Brain microvascular endothelial cell (primary cell): ENCODE measurements around the gene WRAP73.

Experiments
- DNase-seq: peaks from one replicate; pipeline ENCODE4 v3.0.0-alpha.2; 2020
- H3K27ac ChIP-seq: fragments of 250-450 bp; sonication (Bioruptor Pico); 2 replicates; pipeline ENCODE4 v1.5.1; 2020; ENCODE audit warnings: mild to moderate bottlenecking, moderate library complexity
- H3K27me3 ChIP-seq: fragments of 250-450 bp; sonication (Bioruptor Pico); replicated peaks from 2 replicates; pipeline ENCODE4 v1.5.1; 2020; ENCODE audit warnings: mild to moderate bottlenecking
- H3K36me3 ChIP-seq: fragments of 250-450 bp; sonication (Bioruptor Pico); replicated peaks from 2 replicates; pipeline ENCODE4 v1.5.1; 2020; ENCODE audit warnings: mild to moderate bottlenecking
- H3K4me3 ChIP-seq: 2 replicates; pipeline ENCODE4 v1.5.1; 2011; ENCODE audit warnings: low read depth, mild to moderate bottlenecking, control low read depth, low read length, moderate library complexity
- in situ Hi-C: cut with HindIII; loops from 2 replicates; pipeline ENCODE4 v1.10.0; 2017; ENCODE audit warnings: low sequenced_read_pairs, low pct_ligation_motif_present
- TF ChIP-seq, protein P1 (sequence below): IDR thresholded peaks from 2 replicates; pipeline ENCODE4 v1.5.1; 2011; ENCODE audit warnings: low read depth, mild to moderate bottlenecking, moderate library complexity, low read length, control low read depth, inconsistent platforms; ENCODE audit errors: missing control alignments

Gene WRAP73

DNA sequence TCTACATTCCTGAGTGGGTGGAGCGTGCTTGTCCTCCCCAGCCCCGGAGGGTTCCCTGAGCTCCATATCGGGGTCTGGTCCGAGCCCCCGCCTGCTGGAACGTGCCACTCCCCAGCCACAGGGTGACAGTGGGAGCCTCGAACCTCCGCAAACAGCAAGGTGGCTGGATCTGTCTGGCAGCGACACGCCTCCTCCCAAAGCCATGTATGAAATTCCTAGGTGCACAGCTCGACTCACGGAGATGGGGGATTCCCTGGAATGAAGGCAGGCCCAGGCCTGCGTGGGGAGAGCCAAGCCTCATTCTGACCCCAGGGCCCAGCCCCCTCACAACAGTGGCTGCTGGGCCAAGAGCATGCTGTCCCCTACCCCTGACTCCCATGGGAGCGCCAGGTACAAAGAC lies 35.3 kb upstream of the WRAP73 start:
- no peak for DNase-seq
- Histone ChIP-seq H3K36me3 (no peaks in the 10 kb centered on the region), H3K27me3 (no peaks in the 10 kb centered on the region), H3K27ac (no peak overlapping the region), H3K4me3 (no peak overlapping the region)
- TF ChIP-seq, protein P1, sequence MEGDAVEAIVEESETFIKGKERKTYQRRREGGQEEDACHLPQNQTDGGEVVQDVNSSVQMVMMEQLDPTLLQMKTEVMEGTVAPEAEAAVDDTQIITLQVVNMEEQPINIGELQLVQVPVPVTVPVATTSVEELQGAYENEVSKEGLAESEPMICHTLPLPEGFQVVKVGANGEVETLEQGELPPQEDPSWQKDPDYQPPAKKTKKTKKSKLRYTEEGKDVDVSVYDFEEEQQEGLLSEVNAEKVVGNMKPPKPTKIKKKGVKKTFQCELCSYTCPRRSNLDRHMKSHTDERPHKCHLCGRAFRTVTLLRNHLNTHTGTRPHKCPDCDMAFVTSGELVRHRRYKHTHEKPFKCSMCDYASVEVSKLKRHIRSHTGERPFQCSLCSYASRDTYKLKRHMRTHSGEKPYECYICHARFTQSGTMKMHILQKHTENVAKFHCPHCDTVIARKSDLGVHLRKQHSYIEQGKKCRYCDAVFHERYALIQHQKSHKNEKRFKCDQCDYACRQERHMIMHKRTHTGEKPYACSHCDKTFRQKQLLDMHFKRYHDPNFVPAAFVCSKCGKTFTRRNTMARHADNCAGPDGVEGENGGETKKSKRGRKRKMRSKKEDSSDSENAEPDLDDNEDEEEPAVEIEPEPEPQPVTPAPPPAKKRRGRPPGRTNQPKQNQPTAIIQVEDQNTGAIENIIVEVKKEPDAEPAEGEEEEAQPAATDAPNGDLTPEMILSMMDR = no peak
- in situ Hi-C loops = no loop called here

DNA sequence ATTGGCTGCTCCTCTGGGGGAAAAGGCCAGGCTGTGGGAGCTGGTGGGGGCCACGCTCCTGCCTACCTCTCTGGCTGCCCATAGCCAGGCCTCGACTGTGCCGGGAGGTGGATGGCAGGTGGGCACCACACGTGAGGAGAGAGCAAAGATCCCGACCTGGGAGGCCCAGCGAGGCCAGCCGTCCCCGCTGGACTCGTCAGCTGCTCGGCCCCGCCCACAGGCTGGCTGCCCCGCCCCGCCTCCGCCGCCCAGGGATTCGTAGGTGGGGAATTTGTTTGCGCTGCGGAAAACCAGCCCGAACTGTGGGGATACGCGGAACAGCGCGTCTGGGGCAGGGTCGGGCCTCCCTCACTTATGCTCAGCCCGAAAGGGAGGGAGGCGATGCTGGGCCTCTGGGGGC lies 34.1 kb upstream of the WRAP73 start:
- Histone ChIP-seq H3K36me3 (no peaks in the 10 kb centered on the region), H3K4me3 (no peak overlapping the region)

DNA sequence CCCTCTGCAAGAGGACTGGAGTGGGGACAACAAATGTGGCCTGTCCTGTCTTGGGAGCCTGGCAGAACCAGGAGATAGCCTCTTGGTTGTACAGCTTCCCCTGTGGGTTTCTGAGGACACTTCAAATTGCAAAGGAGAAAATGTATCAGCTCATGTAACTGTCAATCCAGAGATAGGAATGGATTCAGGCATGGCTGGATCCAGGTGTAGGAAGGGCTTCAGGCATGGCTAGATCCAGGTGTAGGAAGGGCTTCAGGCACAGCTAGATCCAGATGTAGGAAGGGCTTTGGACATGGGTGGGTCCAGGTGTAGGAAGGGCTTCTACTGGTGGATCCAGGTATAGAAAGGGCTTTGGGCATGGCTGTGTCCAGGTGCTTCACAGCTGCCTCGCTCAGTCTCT lies 33.3 kb upstream of the WRAP73 start:
- Histone ChIP-seq H3K36me3 (no peaks in the 10 kb centered on the region), H3K27me3 (no peaks in the 10 kb centered on the region), H3K4me3 (no peak overlapping the region), H3K27ac (no peak overlapping the region)
- TF ChIP-seq, protein P1 = no peak
- DNase-seq = no peak
- in situ Hi-C loops = no loop called here

More for the DNA sequence above, 34.1 kb upstream of the WRAP73 start:
- DNase-seq = no peak
- TF ChIP-seq, protein P1 = no peak
- H3K27me3 ChIP-seq = no peaks in the 10 kb centered on the region
- H3K27ac ChIP-seq = no peak overlapping the region
- in situ Hi-C loops = no loop called here

GRCh38 chr1:3681898-3682806 lies 32.2 kb upstream of the WRAP73 start:
- TF ChIP-seq, protein P1 = no peak
- H3K27ac ChIP-seq = no peak overlapping the region
- H3K4me3 ChIP-seq = no peak overlapping the region
- DNase-seq = no peak
- H3K27me3 ChIP-seq = no peaks in the 10 kb centered on the region
- in situ Hi-C loops = no loop called here
- H3K36me3 ChIP-seq = no peaks in the 10 kb centered on the region

DNA sequence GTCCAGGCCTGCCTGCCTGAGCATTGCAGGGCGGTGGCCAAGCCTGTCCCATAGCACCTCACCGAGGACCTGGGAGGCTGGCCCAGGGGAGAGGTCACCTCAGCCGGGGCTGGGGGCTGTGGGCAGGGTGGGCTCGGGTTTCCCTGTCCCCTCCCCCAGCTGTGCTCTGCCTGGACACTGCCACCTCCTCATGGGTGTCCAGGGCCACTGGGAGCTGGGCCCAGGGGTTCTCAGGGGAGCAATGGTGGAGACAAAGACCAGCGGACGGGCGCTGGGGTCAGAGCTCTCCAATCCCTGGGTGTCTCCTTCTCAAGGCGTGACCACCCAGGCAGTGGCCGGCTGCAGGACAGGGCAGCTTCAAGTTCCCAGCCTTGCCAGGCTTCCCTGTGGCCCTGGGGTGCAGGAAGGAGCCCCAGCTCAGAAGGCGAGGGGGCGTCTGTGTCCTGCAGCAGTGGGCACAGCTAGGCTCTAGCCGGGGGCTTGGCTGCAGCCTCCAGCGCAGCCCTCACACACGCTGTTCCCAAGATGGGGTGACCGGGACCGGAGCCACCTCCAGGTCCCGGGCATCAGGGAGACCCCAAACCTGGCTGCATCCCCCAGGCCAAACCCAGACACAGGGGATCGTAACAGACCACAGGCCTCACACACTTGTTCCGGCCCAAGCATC lies 31.5 kb upstream of the WRAP73 start:
- in situ Hi-C loops = no loop called here
- TF ChIP-seq, protein P1 = no peak
- Histone ChIP-seq H3K27me3 (no peaks in the 10 kb centered on the region), H3K27ac (no peak overlapping the region), H3K4me3 (no peak overlapping the region), H3K36me3 (no peaks in the 10 kb centered on the region)
- DNase-seq = no peak
